Fibroblast of villous mesenchyme (primary cell): ENCODE measurements around the gene F10. TPM values are rescaled to one million over a fixed set of nuclear protein-coding genes. Genes with fewer than 3 reads are reported as not detected.

Experiments used
- DNase-seq: peaks from one replicate; pipeline ENCODE4 v3.0.0-alpha.2; 2010; ENCODE audit warnings: low read depth
- H3K4me3 ChIP-seq: 2 replicates; pipeline ENCODE4 v1.5.1; 2011; ENCODE audit warnings: low read depth, mild to moderate bottlenecking, low read length
- total RNA-seq: library from RNA; depleted of rRNA; stranded (reverse); fragments of >200 nt; gene quantifications from 2 replicates; pipeline ENCODE4 v1.2.3, GENCODE V29; 2012
- TF ChIP-seq, protein P1 (sequence below): IDR thresholded peaks from 2 replicates; pipeline ENCODE4 v1.5.1; 2012; ENCODE audit warnings: low read depth, mild to moderate bottlenecking, low read length; ENCODE audit not compliant: insufficient read depth

The F10 gene
- total RNA-seq, 1 donor: 12.5 TPM

DNA sequence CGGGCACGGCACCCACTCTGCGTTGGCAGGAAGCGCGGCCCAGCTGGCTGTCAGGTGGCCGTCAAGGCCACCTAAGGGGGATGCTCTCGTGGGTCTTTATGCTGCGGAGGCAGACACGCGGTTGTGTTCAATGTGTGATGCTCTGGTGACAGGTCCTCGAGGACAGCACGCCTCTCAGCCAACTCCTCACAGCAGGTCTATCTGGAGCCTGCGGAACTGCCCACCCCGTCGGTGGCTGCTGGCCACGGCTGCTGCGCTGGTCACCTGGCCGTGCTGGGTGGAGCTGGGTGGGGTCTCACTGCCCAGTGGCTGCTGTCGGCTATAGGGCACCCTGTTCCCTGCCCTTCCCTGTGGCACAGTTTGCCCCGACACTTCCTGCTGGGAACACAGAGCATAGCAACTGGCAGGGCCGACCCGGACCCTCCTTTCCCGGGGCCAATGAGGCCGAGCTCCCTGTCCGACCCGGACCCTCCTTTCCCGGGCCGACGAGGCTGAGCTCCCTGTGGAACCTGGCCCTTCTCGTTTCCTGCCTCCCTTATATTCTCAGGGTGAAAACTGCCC is 31.3 kb upstream of the F10 start:
- H3K4me3 ChIP-seq: no peak overlapping the region
- TF ChIP-seq, protein P1, sequence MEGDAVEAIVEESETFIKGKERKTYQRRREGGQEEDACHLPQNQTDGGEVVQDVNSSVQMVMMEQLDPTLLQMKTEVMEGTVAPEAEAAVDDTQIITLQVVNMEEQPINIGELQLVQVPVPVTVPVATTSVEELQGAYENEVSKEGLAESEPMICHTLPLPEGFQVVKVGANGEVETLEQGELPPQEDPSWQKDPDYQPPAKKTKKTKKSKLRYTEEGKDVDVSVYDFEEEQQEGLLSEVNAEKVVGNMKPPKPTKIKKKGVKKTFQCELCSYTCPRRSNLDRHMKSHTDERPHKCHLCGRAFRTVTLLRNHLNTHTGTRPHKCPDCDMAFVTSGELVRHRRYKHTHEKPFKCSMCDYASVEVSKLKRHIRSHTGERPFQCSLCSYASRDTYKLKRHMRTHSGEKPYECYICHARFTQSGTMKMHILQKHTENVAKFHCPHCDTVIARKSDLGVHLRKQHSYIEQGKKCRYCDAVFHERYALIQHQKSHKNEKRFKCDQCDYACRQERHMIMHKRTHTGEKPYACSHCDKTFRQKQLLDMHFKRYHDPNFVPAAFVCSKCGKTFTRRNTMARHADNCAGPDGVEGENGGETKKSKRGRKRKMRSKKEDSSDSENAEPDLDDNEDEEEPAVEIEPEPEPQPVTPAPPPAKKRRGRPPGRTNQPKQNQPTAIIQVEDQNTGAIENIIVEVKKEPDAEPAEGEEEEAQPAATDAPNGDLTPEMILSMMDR: no peak
- DNase-seq: no peak

DNA sequence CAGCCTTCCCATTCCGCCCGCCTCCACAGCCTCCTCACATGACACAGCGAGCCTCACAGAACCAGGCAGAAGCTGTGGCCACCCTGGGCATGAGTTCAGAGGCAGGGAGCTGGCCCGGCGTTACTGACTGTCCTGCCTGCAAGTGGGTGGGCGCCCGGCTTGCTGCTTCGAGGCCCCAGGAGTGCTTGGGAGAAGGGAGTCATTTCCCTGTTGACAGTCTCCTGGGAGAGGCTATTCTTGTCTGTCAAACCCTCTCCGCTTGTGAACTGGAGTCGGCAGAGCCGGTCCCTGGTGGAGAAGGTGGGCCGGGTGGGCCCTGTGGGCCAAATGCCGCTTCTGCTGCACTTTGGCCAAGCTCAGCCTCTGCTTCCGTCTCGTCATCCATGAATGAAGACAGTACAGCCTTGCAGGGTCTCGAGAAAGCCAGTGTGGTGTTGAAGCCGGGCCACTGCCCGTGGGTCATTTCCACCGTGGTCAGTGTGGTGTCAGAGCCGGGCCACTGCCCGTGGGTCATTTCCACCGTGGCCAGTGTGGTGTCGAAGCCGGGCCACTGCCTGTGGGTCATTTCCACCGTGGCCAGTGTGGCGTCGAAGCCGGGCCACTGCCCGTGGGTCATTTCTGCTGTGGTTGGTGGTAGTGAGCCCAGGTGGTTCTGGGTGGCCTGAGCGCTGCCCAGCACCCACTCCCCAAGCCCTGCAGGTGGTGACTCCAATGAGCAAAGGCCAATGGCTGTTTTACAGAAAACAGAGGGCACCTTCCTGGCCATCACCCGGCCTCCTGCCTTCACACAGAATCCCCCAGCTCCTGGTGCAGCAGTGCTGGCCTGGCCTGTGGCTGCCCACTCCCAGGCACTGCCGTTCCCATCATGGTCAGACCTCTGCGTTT is 30.5 kb upstream of the F10 start:
- no peak for DNase-seq
- no peak overlapping the region for H3K4me3 ChIP-seq
- TF ChIP-seq, protein P1: no peak

DNA sequence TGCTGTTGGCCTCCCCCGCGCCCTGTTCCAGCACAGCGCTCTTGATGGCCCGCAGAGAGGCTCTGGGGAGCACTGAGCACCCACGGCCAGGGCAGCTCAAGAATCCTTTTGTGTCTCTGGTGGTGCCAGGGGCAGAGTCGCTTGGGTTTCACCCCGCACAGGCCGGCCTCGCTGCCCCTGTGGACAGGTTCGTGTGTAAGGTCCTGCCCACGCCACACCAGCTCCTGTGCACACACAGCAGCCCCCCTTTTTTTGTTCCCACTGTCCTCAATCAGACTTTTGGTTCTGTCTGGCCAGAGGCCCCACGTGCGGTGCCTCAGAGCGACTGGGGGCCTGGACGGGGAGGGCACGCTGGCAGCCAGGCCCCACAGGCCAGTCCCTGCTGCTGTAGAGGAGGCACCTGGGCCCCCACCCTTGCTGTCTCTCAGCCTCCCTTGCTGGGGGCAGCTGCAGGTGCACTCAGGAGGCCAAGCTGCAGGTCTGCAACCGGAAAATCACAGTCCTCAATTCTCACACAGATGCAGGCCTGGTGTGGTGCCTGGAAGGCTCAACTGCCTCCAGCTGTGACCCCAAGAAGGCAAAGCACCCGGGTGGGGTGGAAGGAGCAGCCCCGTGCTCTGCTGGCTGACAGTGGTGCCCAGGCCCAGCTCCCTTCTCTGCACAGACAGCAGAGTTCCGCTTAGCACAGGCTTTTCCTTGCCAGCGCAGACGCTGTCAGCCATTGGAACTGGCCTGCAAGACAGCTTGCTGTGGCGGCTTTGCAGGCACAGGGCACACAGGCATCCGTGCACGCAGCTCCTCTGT is 29.6 kb upstream of the F10 start:
- H3K4me3 ChIP-seq: no peak overlapping the region
- TF ChIP-seq, protein P1: no peak
- DNase-seq: no peak

DNA sequence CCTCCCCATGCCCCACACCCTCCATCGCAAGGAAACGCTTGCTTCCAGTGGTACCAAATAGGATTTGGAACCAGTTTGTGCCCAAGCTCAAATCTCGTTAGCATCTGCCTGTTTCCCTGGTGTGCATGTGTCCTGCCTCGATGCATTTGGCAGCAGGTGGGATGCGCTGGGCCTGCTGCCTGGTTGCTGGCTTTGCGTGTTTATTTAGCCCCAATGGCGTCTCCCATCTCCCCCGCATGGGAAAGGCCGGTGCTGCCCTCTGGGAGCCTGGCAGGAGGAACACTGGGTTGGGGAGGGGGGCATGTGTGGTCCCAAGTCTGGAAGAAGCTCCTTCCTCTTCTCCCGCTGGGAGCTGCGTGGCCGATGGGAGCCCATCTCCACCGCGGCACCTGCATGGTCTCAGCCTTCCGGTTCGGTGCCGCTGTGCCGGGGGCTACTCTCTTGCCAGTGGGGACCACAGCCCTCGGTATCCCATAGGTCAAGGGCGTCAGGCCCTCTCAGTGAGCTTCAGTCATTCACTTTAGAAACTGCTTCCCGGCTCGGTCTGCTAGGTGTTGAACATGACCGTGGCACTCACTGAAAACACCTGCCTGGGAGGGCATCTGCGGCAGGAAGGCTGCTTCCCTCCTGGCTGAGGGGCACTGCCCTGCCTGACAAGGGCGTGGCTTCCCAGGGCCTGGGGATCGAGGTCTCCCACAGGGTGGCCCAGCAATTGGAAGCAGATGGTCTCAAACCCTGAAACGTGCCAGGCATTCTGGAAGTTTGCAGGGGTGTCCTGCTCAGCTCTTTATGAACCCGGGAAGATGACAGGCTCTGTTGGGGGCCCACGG is 28.8 kb upstream of the F10 start:
- no peak overlapping the region for H3K4me3 ChIP-seq
- TF ChIP-seq, protein P1: no peak
- DNase-seq: no peak

DNA sequence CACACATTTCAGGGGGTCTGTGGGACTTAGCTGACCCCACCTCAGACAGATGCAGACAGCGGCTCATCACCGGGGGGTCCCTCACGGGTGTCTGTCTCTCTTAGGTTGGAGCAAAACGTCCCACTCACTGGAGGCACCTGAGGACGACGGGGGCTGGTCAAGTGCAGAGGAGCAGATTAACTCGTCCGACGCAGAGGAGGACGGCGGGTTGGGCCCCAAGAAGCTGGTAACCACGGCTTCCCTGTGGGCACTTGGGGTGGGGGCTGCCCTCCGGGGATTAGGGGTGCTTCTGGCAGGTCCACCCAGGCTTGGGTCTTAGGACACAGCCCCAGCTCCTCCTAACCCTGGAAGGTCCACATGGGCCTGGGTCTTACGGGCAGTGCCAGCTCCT is 28.2 kb upstream of the F10 start:
- no peak for DNase-seq
- no peak overlapping the region for H3K4me3 ChIP-seq
- TF ChIP-seq, protein P1: no peak
